Measurements from ENCODE around the gene GNPDA2. TPM values are rescaled to one million over a fixed set of nuclear protein-coding genes. Genes with fewer than 3 reads are reported as not detected.

Gene GNPDA2
- total and polyA plus RNA-seq, 2 of the 8 experiments (the other 6 are each of a cell fraction or from before 2014, with no cell fraction given): 3.0 to 4.8 TPM

- DNase-seq (ENCODE audit: low read depth in 1 of 2, low spot score in 2 of 2): no peak
- TF ChIP-seq BRCA1 (IDR thresholded peaks at IDR 0.05; ENCODE audit: low read depth, low read length): no peak
- TF ChIP-seq JUND (IDR thresholded peaks at IDR 0.05; ENCODE audit: low read length): no peak
- no peak for TF ChIP-seq E2F6 (IDR thresholded peaks at IDR 0.05)
- no peak for TF ChIP-seq YY1 (IDR thresholded peaks at IDR 0.05; ENCODE audit: low read depth, low read length)
- TF ChIP-seq EP300 (IDR thresholded peaks at IDR 0.05; ENCODE audit: borderline replicate concordance in 1 of 2, low read depth in 2 of 2, low read length in 2 of 2): no peak
- no peak for TF ChIP-seq NRF1 (IDR thresholded peaks at IDR 0.05; ENCODE audit: low read depth, low read length)
- no peak for TF ChIP-seq HDAC2 (IDR thresholded peaks at IDR 0.05; ENCODE audit: borderline replicate concordance in 1 of 2, low read depth in 2 of 2, low read length in 2 of 2)
- TF ChIP-seq USF2 (IDR thresholded peaks at IDR 0.05; ENCODE audit: low read length): no peak
- TF ChIP-seq TBP (IDR thresholded peaks at IDR 0.05; ENCODE audit: low read depth, low read length): no peak
- no peak for TF ChIP-seq CREB1 (IDR thresholded peaks at IDR 0.05)
- no peak for TF ChIP-seq ZNF274 (IDR thresholded peaks at IDR 0.05; ENCODE audit: borderline replicate concordance, extremely low read depth, low read length)
- TF ChIP-seq CEBPB (IDR thresholded peaks at IDR 0.05; ENCODE audit: low read depth, low read length): no peak
- TF ChIP-seq KDM1A (IDR thresholded peaks at IDR 0.05; ENCODE audit: borderline replicate concordance, low read length): no peak
Measured at GRCh38 chr4:44684648-44685047, 41.7 kb downstream of the GNPDA2 start.

More at GRCh38 chr4:44684648-44685047, 41.7 kb downstream of the GNPDA2 start:
- Histone ChIP-seq H3K9ac (replicated peaks in 1 of 4; ENCODE audit: extremely low read depth in 1 of 4, low read depth in 3 of 4, low read length in 3 of 4) (no peak overlapping the region), H3K4ac (replicated peaks; ENCODE audit: insufficient read length, low read depth, low read length) (no peak overlapping the region), H3K56ac (replicated peaks; ENCODE audit: insufficient read length, low read depth, low read length) (no peak overlapping the region), H2BK20ac (ENCODE audit: low read length) (no peak overlapping the region), H4K8ac (ENCODE audit: extremely low read depth, insufficient read depth, low read length) (no peak overlapping the region), H3K79me2 (ENCODE audit: control insufficient read depth in 1 of 2, insufficient read depth in 2 of 2, low read length in 2 of 2) (peaks cover 0 to 18% of the 10 kb centered on the region in 2 experiments; a peak in 2 of 4 replicates), H2BK12ac (ENCODE audit: low read depth, low read length) (no peak overlapping the region), H2BK120ac (replicated peaks; ENCODE audit: low read depth, low read length) (no peak overlapping the region), H4K91ac (replicated peaks; ENCODE audit: insufficient read length, low read length) (no peak overlapping the region), H3K4me3 (ENCODE audit: extremely low read depth in 1 of 4, insufficient read depth in 2 of 4, low read depth in 3 of 4, low read length in 4 of 4) (no peak overlapping the region), H2AK5ac (ENCODE audit: low read depth, low read length) (no peak overlapping the region), H3K27ac (ENCODE audit: low read depth, low read length) (no peak overlapping the region), H3K9me3 (ENCODE audit: insufficient read depth in 2 of 2, low read depth in 1 of 2, low read length in 1 of 2) (no peaks in the 10 kb centered on the region), H3K36me3 (ENCODE audit: control insufficient read depth in 2 of 4, insufficient read depth in 4 of 4, low read length in 3 of 4) (peaks cover 2 to 81% (median 37%) of the 10 kb centered on the region in 4 experiments; a peak in 6 of 8 replicates), H3K79me1 (ENCODE audit: low read depth, low read length) (no peaks in the 10 kb centered on the region), H2AFZ (ENCODE audit: low read length) (no peak overlapping the region), H3K18ac (ENCODE audit: extremely low read depth, low read length) (no peak overlapping the region), H3K27me3 (replicated peaks in 1 of 4; ENCODE audit: control insufficient read depth in 3 of 4, extremely low read depth in 1 of 4, insufficient read depth in 3 of 4, low read length in 3 of 4) (peaks cover 0 to 1% (median 0%) of the 10 kb centered on the region in 4 experiments; a peak in 1 of 7 replicates), H3K23ac (ENCODE audit: insufficient read length) (no peak overlapping the region), H3K4me1 (replicated peaks in 1 of 4; ENCODE audit: control insufficient read depth in 3 of 4, insufficient read depth in 4 of 4, low read length in 3 of 4) (no peaks in the 10 kb centered on the region), H3K4me2 (ENCODE audit: insufficient read depth in 1 of 2, low read depth in 2 of 2, low read length in 2 of 2) (no peak overlapping the region), H2BK15ac (ENCODE audit: low read length) (no peak overlapping the region), H3K14ac (ENCODE audit: insufficient read length) (no peak overlapping the region), H2BK5ac (ENCODE audit: low read depth, low read length) (no peak overlapping the region), H3K23me2 (ENCODE audit: low read depth, low read length) (no peaks in the 10 kb centered on the region), H4K5ac (ENCODE audit: insufficient read length, low read depth, low read length) (no peak overlapping the region), H4K20me1 (replicated peaks in 1 of 2; ENCODE audit: control insufficient read depth in 1 of 2, insufficient read depth in 2 of 2, low read length in 2 of 2) (peaks cover 0 to 3% of the 10 kb centered on the region in 2 experiments)
- ChIA-PET CTCF (ENCODE audit: partially characterized antibody) (no interaction called here), POLR2A (ENCODE audit: partially characterized antibody) (no interaction called here)
- FAIRE-seq: no peak
- WGBS, 2 experiments (ENCODE audit: extremely low coverage in 1 of 2, insufficient coverage in 1 of 2, insufficient read length in 1 of 2, insufficient replicate concordance in 2 of 2, low coverage in 1 of 2, low lambda C conversion rate in 2 of 2, missing lambda C conversion rate in 1 of 2): 71% methylated on average over 1 of the region's 1 CpG; no CpG with 5 or more reads in 1 of the 2 experiments
